ENCODE results near the gene WDR64. TPM values are rescaled to one million over a fixed set of nuclear protein-coding genes. Genes with fewer than 3 reads are reported as not detected.
"Not testable (repeated sequence)": the region's sequence is repeated elsewhere in the genome, so short reads cannot be mapped to it uniquely, and the experiment has no call there.

Gene WDR64
- total RNA-seq, 1 donor from 2014 or later: not detected

- H3K27ac Mint-ChIP-seq (ENCODE audit: unreplicated experiment): no peak overlapping the region
- peaks cover 3% of the 10 kb centered on the region for H3K9me3 Mint-ChIP-seq
- no peak for TF ChIP-seq CTCF (conservative IDR thresholded peaks at IDR 0.05)
- H3K4me1 Mint-ChIP-seq: no peaks in the 10 kb centered on the region
- peaks cover 17% of the 10 kb centered on the region for H3K27me3 Mint-ChIP-seq (ENCODE audit: low read depth)
- H3K36me3 Mint-ChIP-seq (ENCODE audit: low read depth): no peaks in the 10 kb centered on the region
- DNase-seq (ENCODE audit: low read depth, low spot score): no peak
- H3K4me3 Mint-ChIP-seq: no peak overlapping the region
Measured at GRCh38 chr1:241679961-241680360, 27.9 kb downstream of the WDR64 start.

GRCh38 chr1:241681861-241682448 lies 29.9 kb downstream of the WDR64 start:
- not testable (repeated sequence) for H3K4me3 Mint-ChIP-seq; H3K27ac Mint-ChIP-seq (ENCODE audit: unreplicated experiment); H3K9me3 Mint-ChIP-seq; H3K4me1 Mint-ChIP-seq; DNase-seq (ENCODE audit: low read depth, low spot score); H3K36me3 Mint-ChIP-seq (ENCODE audit: low read depth)
- H3K27me3 Mint-ChIP-seq (ENCODE audit: low read depth): peaks cover 14% of the 10 kb centered on the region

- Mint-ChIP-seq H3K27ac (ENCODE audit: unreplicated experiment) (no peak overlapping the region), H3K9me3 (peaks cover 3% of the 10 kb centered on the region), H3K4me1 (no peaks in the 10 kb centered on the region), H3K36me3 (ENCODE audit: low read depth) (no peaks in the 10 kb centered on the region), H3K27me3 (ENCODE audit: low read depth) (peaks cover 14% of the 10 kb centered on the region), H3K4me3 (no peak overlapping the region)
- no peak for DNase-seq (ENCODE audit: low read depth, low spot score)
- TF ChIP-seq CTCF (conservative IDR thresholded peaks at IDR 0.05): no peak
Measured at GRCh38 chr1:241682921-241683320, 30.8 kb downstream of the WDR64 start.

GRCh38 chr1:241684108-241684507 lies 32.0 kb downstream of the WDR64 start:
- no peak overlapping the region for H3K27ac Mint-ChIP-seq (ENCODE audit: unreplicated experiment)
- no peak overlapping the region for H3K4me3 Mint-ChIP-seq
- peaks cover 3% of the 10 kb centered on the region for H3K9me3 Mint-ChIP-seq
- DNase-seq (ENCODE audit: low read depth, low spot score): no peak
- H3K27me3 Mint-ChIP-seq (ENCODE audit: low read depth): peaks cover 14% of the 10 kb centered on the region
- TF ChIP-seq CTCF (conservative IDR thresholded peaks at IDR 0.05): no peak
- no peaks in the 10 kb centered on the region for H3K4me1 Mint-ChIP-seq
- H3K36me3 Mint-ChIP-seq (ENCODE audit: low read depth): no peaks in the 10 kb centered on the region

GRCh38 chr1:241688940-241689368 lies 36.9 kb downstream of the WDR64 start:
- Mint-ChIP-seq H3K36me3 (ENCODE audit: low read depth) (no peaks in the 10 kb centered on the region), H3K27me3 (ENCODE audit: low read depth) (no peaks in the 10 kb centered on the region), H3K27ac (ENCODE audit: unreplicated experiment) (no peak overlapping the region), H3K4me1 (no peaks in the 10 kb centered on the region), H3K4me3 (no peak overlapping the region), H3K9me3 (peaks cover 2% of the 10 kb centered on the region)
- TF ChIP-seq CTCF (conservative IDR thresholded peaks at IDR 0.05): no peak
- no peak for DNase-seq (ENCODE audit: low read depth, low spot score)

- H3K4me1 Mint-ChIP-seq: no peaks in the 10 kb centered on the region
- H3K27ac Mint-ChIP-seq (ENCODE audit: unreplicated experiment): no peak overlapping the region
- peaks cover 2% of the 10 kb centered on the region for H3K9me3 Mint-ChIP-seq
- TF ChIP-seq CTCF (conservative IDR thresholded peaks at IDR 0.05): no peak
- no peak for DNase-seq (ENCODE audit: low read depth, low spot score)
- no peaks in the 10 kb centered on the region for H3K27me3 Mint-ChIP-seq (ENCODE audit: low read depth)
- no peaks in the 10 kb centered on the region for H3K36me3 Mint-ChIP-seq (ENCODE audit: low read depth)
- H3K4me3 Mint-ChIP-seq: no peak overlapping the region
Measured at GRCh38 chr1:241695246-241696171, 43.4 kb downstream of the WDR64 start.

All from neural crest cell (in vitro differentiated cells).